Measurements from ENCODE around the gene EXOSC5. TPM values are rescaled to one million over a fixed set of nuclear protein-coding genes. Genes with fewer than 3 reads are reported as not detected.

EXOSC5 gene
- total RNA-seq, 2 experiments from 2014 or later: 46.6 to 47.0 TPM

GRCh38 chr19:41399525-41399924 lies 2.4 kb upstream of the EXOSC5 start:
- no peak for ATAC-seq

DNA sequence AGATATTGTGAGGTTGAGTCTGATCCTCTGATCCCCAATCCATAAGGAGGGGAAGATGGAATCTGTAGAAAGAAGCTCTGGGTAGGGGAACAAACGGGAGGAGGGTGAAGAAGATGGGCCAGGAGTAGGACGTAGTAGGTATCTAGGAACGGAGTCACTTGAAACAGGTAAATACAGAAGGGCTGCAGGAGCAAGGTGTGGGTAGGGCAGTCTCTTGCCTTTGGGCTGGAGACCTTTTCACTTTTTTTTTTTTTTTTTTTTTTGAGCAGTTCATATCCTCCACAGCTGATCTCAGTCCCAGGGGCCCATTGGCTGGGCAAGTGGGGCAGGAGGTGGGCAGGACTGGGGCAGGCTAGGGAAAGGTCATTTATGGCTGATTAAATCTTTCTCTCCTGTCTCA lies 1.9 kb upstream of the EXOSC5 start:
- POLR2A ChIA-PET: interaction anchor here (0.6 to 2.0 kb wide), 5 partner anchors 10 to 50 kb away, joined by 3 to 9 read pairs (median 3); no protein-coding TSS in a partner anchor
- H3K9me3 Mint-ChIP-seq: no peaks in the 10 kb centered on the region
- no peak for TF ChIP-seq CTCF (IDR thresholded peaks at IDR 0.05)
- CTCF ChIA-PET: no interaction called here
- no peaks in the 10 kb centered on the region for H3K27me3 Mint-ChIP-seq
- peaks cover 10% of the 10 kb centered on the region for H3K36me3 Mint-ChIP-seq (ENCODE audit: low read depth)
- H3K4me3 Mint-ChIP-seq: peak overlapping the region; percentile 96
- H3K27ac Mint-ChIP-seq: peak overlapping the region; percentile 99
- peak; percentile 38 for DNase-seq
- peaks cover 38% of the 10 kb centered on the region for H3K4me1 Mint-ChIP-seq (ENCODE audit: low read depth)
- intact Hi-C loops (cut with micrococcal nuclease): loop anchor here (5.0 kb wide), 1 partner anchor 42 kb away; no protein-coding TSS in a partner anchor
- no peak for ATAC-seq

More at GRCh38 chr19:41399525-41399924, 2.4 kb upstream of the EXOSC5 start:
- ChIA-PET CTCF (interaction anchor here (0.7 kb wide), 1 partner anchor 58 kb away, joined by 3 read pairs; no protein-coding TSS in a partner anchor), POLR2A (interaction anchor here (0.6 to 2.0 kb wide), 3 partner anchors 10 to 50 kb away, joined by 3 to 9 read pairs (median 3); no protein-coding TSS in a partner anchor)
- intact Hi-C loops (cut with micrococcal nuclease): loop anchor here (5.0 kb wide), 1 partner anchor 42 kb away; no protein-coding TSS in a partner anchor
- Mint-ChIP-seq H3K27me3 (no peaks in the 10 kb centered on the region), H3K4me3 (peak overlapping the region; percentile 19), H3K9me3 (no peaks in the 10 kb centered on the region), H3K4me1 (ENCODE audit: low read depth) (peaks cover 38% of the 10 kb centered on the region), H3K27ac (no peak overlapping the region), H3K36me3 (ENCODE audit: low read depth) (peaks cover 10% of the 10 kb centered on the region)
- DNase-seq: no peak
- TF ChIP-seq CTCF (IDR thresholded peaks at IDR 0.05): no peak

DNA sequence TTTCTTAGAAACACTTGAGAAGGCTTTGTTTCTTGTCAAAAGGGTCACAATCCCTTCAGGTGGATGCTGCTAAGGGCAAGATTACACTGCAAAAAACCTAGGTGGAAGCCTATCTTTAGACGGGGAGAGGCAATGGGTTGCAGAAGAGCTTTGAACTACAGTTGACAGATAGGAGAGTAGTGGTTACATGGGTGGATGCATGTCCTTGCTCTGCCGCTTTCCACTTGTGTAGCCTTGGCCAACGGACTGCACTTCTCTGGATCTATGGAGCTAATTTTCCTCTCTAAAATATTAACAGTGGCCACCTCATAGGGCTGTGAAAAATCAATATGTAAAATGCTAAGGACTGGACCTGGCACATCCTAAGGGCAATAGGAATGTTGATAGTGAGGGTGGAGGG lies 1.4 kb upstream of the EXOSC5 start:
- ChIA-PET POLR2A (interaction anchor here (0.7 to 2.0 kb wide), 3 partner anchors 11 to 34 kb away, joined by 3 to 9 read pairs (median 3); no protein-coding TSS in a partner anchor), CTCF (interaction anchor here (0.6 to 0.7 kb wide), 2 partner anchors 40 to 90 kb away, joined by 3 read pairs; no protein-coding TSS in a partner anchor)
- H3K27me3 Mint-ChIP-seq: no peaks in the 10 kb centered on the region
- no peak for TF ChIP-seq CTCF (IDR thresholded peaks at IDR 0.05)
- no peaks in the 10 kb centered on the region for H3K9me3 Mint-ChIP-seq
- ATAC-seq (no peak), DNase-seq (no peak)
- H3K4me3 Mint-ChIP-seq: peak overlapping the region; percentile 96
- peak overlapping the region; percentile 99 for H3K27ac Mint-ChIP-seq
- H3K36me3 Mint-ChIP-seq (ENCODE audit: low read depth): peaks cover 12% of the 10 kb centered on the region
- H3K4me1 Mint-ChIP-seq (ENCODE audit: low read depth): peaks cover 38% of the 10 kb centered on the region
- intact Hi-C loops (cut with micrococcal nuclease): loop anchor here (5.0 kb wide), 1 partner anchor 41 kb away; no protein-coding TSS in a partner anchor

GRCh38 chr19:41398050-41398418 lies 875 bp upstream of the EXOSC5 start:
- intact Hi-C loops (cut with micrococcal nuclease): loop anchor here (5.0 kb wide), 1 partner anchor 41 kb away; no protein-coding TSS in a partner anchor
- H3K4me1 Mint-ChIP-seq (ENCODE audit: low read depth): peaks cover 38% of the 10 kb centered on the region
- ATAC-seq (no peak), DNase-seq (no peak)
- peak overlapping the region; percentile 99 for H3K27ac Mint-ChIP-seq
- peaks cover 12% of the 10 kb centered on the region for H3K36me3 Mint-ChIP-seq (ENCODE audit: low read depth)
- no peaks in the 10 kb centered on the region for H3K9me3 Mint-ChIP-seq
- TF ChIP-seq CTCF (IDR thresholded peaks at IDR 0.05): no peak
- CTCF ChIA-PET: interaction anchor here (0.6 to 0.7 kb wide), 2 partner anchors 41 to 89 kb away, joined by 3 read pairs; no protein-coding TSS in a partner anchor
- H3K4me3 Mint-ChIP-seq: peak overlapping the region; percentile 96
- no peaks in the 10 kb centered on the region for H3K27me3 Mint-ChIP-seq
- POLR2A ChIA-PET: interaction anchor here (1.0 to 2.0 kb wide), 2 partner anchors 11 to 33 kb away, joined by 3 to 9 read pairs; no protein-coding TSS in a partner anchor

DNA sequence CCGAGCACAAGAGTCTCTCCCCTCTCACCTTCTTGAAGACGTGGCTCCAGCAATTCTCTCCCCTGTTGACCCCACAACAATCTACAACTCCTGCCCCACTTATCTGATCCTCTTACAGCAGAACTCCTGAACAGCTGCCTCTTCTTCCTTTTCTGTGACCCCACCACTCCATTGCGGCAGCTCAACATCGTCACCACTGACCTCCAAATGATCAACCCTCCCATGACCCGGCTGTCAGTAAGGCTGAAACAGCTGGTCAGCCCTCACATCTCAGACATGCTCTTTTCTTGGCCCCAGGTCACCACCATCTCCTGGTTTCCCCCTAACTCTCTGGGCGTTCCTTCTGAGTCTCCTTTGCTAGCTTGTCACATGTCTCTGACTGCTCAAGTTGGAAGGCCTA lies 1.8 kb downstream of the EXOSC5 start:
- Mint-ChIP-seq H3K9me3 (no peaks in the 10 kb centered on the region), H3K4me1 (ENCODE audit: low read depth) (peaks cover 30% of the 10 kb centered on the region), H3K27me3 (no peaks in the 10 kb centered on the region), H3K4me3 (peak overlapping the region; percentile 96), H3K27ac (peak overlapping the region; percentile 30), H3K36me3 (ENCODE audit: low read depth) (peaks cover 16% of the 10 kb centered on the region)
- TF ChIP-seq CTCF (IDR thresholded peaks at IDR 0.05): no peak
- intact Hi-C loops (cut with micrococcal nuclease): loop anchor here (5.0 kb wide), 1 partner anchor 38 kb away; no protein-coding TSS in a partner anchor
- ChIA-PET POLR2A (interaction anchor here (0.6 to 1.1 kb wide), 2 partner anchors 13 to 87 kb away, joined by 3 read pairs; no protein-coding TSS in a partner anchor), CTCF (interaction anchor here (0.7 kb wide), 1 partner anchor 44 kb away, joined by 3 read pairs; the partner anchor contains the start of gene DMAC2)
- ATAC-seq: no peak
- no peak for DNase-seq
